H9 (cell line): ENCODE data around the gene PDK2. TPM values are rescaled to one million over a fixed set of nuclear protein-coding genes. Genes with fewer than 3 reads are reported as not detected.

ENCODE experiments used
- DNase-seq: peaks from one replicate; pipeline ENCODE4 v3.0.0-alpha.2; 2017
- H2AFZ ChIP-seq: one replicate; pipeline ENCODE4 v1.6.1; 2013; ENCODE audit warnings: mild to moderate bottlenecking, low read length, control low read depth, moderate library complexity
- H2AK5ac ChIP-seq: 2 replicates; pipeline ENCODE4 v1.6.1; 2013; ENCODE audit warnings: low read length, control low read depth, mixed read lengths; ENCODE audit not compliant: insufficient read length
- H2BK120ac ChIP-seq: one replicate; pipeline ENCODE4 v1.6.1; 2013; ENCODE audit warnings: low read depth, mild to moderate bottlenecking, low read length, control low read depth, inconsistent platforms; ENCODE audit not compliant: poor library complexity, severe bottlenecking
- H2BK12ac ChIP-seq: 2 replicates; pipeline ENCODE4 v1.6.1; 2013; ENCODE audit warnings: low read length, control low read depth, mixed read lengths, low read depth; ENCODE audit not compliant: insufficient read length
- H2BK15ac ChIP-seq: 2 replicates; pipeline ENCODE4 v1.6.1; 2013; ENCODE audit warnings: low read depth, low read length, control low read depth
- H2BK20ac ChIP-seq: one replicate; pipeline ENCODE4 v1.6.1; 2013; ENCODE audit warnings: low read depth, mild to moderate bottlenecking, low read length, control low read depth, inconsistent platforms; ENCODE audit not compliant: poor library complexity, severe bottlenecking
- H2BK5ac ChIP-seq: 2 replicates; pipeline ENCODE4 v1.6.1; 2013; ENCODE audit warnings: low read length, control low read depth, mixed read lengths; ENCODE audit not compliant: insufficient read length
- H3K14ac ChIP-seq: 2 replicates; pipeline ENCODE4 v1.6.1; 2013; ENCODE audit warnings: low read length, control low read depth; ENCODE audit not compliant: insufficient read depth
- H3K18ac ChIP-seq: 2 replicates; pipeline ENCODE4 v1.6.1; 2013; ENCODE audit warnings: low read depth, mild to moderate bottlenecking, mixed read lengths, low read length, control low read depth; ENCODE audit not compliant: insufficient read length
- H3K23ac ChIP-seq: 2 replicates; pipeline ENCODE4 v1.6.1; 2013; ENCODE audit warnings: low read length, control low read depth, mixed read lengths, low read depth; ENCODE audit not compliant: insufficient read length
- H3K23me2 ChIP-seq: 2 replicates; pipeline ENCODE4 v1.6.1; 2013; ENCODE audit warnings: low read depth, mild to moderate bottlenecking, mixed read lengths, low read length, control low read depth; ENCODE audit not compliant: insufficient read length, poor library complexity, severe bottlenecking
- H3K27ac ChIP-seq: 2 replicates; pipeline ENCODE4 v1.5.1; 2013; ENCODE audit warnings: low read length, control low read depth, mixed read lengths, low read depth; ENCODE audit not compliant: insufficient read length
- H3K27me3 ChIP-seq: 2 replicates; pipeline ENCODE4 v1.6.1; 2013; ENCODE audit warnings: low read length, control low read depth, inconsistent platforms; ENCODE audit not compliant: insufficient read depth
- H3K4ac ChIP-seq: 2 replicates; pipeline ENCODE4 v1.6.1; 2013; ENCODE audit warnings: low read depth, mild to moderate bottlenecking, control low read depth, inconsistent platforms, low read length, moderate library complexity
- H3K4me1 ChIP-seq: 2 replicates; pipeline ENCODE4 v1.6.1; 2013; ENCODE audit warnings: low read length, control low read depth, inconsistent platforms; ENCODE audit not compliant: insufficient read depth
- H3K4me2 ChIP-seq: 2 replicates; pipeline ENCODE4 v1.6.1; 2013; ENCODE audit warnings: low read length, control low read depth, mixed read lengths; ENCODE audit not compliant: insufficient read length, insufficient read depth
- H3K56ac ChIP-seq: 2 replicates; pipeline ENCODE4 v1.6.1; 2013; ENCODE audit warnings: low read depth, mild to moderate bottlenecking, mixed read lengths, low read length, control low read depth; ENCODE audit not compliant: insufficient read length
- H3K79me1 ChIP-seq: 2 replicates; pipeline ENCODE4 v1.6.1; 2013; ENCODE audit warnings: low read depth, mild to moderate bottlenecking, moderate library complexity, low read length, control low read depth, inconsistent platforms; ENCODE audit not compliant: insufficient read depth, poor library complexity, severe bottlenecking
- H3K79me2 ChIP-seq: 2 replicates; pipeline ENCODE4 v1.6.1; 2013; ENCODE audit warnings: low read length, control low read depth, inconsistent platforms; ENCODE audit not compliant: insufficient read depth
- H3K9ac ChIP-seq: 2 replicates; pipeline ENCODE4 v1.6.1; 2013; ENCODE audit warnings: low read length, control low read depth, mixed read lengths; ENCODE audit not compliant: insufficient read length; ENCODE audit errors: extremely low read depth
- H3K9me3 ChIP-seq: one replicate; pipeline ENCODE4 v1.6.1; 2013; ENCODE audit warnings: low read depth, low read length, inconsistent platforms; ENCODE audit not compliant: control insufficient read depth
- H3T11ph ChIP-seq: one replicate; pipeline ENCODE4 v1.6.1; 2013; ENCODE audit warnings: mild to moderate bottlenecking, low read length, control low read depth, inconsistent platforms
- H4K20me1 ChIP-seq: one replicate; pipeline ENCODE4 v1.6.1; 2013; ENCODE audit not compliant: control insufficient read depth, insufficient read length, insufficient read depth
- H4K5ac ChIP-seq: 2 replicates; pipeline ENCODE4 v1.6.1; 2013; ENCODE audit warnings: low read depth, mild to moderate bottlenecking, mixed read lengths, low read length, control low read depth; ENCODE audit not compliant: insufficient read length
- H4K8ac ChIP-seq: replicated peaks from 2 replicates; pipeline ENCODE4 v1.6.1; 2013; ENCODE audit warnings: low read length, control low read depth, mixed read lengths, low read depth; ENCODE audit not compliant: insufficient read length
- H4K91ac ChIP-seq: 2 replicates; pipeline ENCODE4 v1.6.1; 2013; ENCODE audit warnings: low read depth, mild to moderate bottlenecking, moderate library complexity, mixed read lengths, low read length, control low read depth; ENCODE audit not compliant: insufficient read length
- H3K27ac Mint-ChIP-seq, 3 experiments: 2 replicates in 2 of 3; 3 replicates in 1 of 3; pipeline ENCODE4 v1.8.0; 2020 to 2021; ENCODE audit warnings: mixed read lengths in 3 of 3, mild to moderate bottlenecking in 1 of 3, moderate library complexity in 1 of 3
- H3K27me3 Mint-ChIP-seq: 2 replicates; pipeline ENCODE4 v1.8.0; 2021; ENCODE audit warnings: low read depth, mild to moderate bottlenecking, moderate library complexity, mixed read lengths
- H3K36me3 Mint-ChIP-seq, 3 experiments: 2 replicates in 2 of 3; 3 replicates in 1 of 3; pipeline ENCODE4 v1.8.0; 2020 to 2021; ENCODE audit warnings: low read depth in 3 of 3, mixed read lengths in 3 of 3; ENCODE audit not compliant: insufficient read depth in 1 of 3
- H3K4me1 Mint-ChIP-seq, 2 experiments: 2 replicates each; pipeline ENCODE4 v1.8.0; 2020; ENCODE audit warnings: mixed read lengths in 2 of 2
- H3K4me3 Mint-ChIP-seq, 2 experiments: 2 replicates in 1 of 2; 3 replicates in 1 of 2; pipeline ENCODE4 v1.8.0; 2020 to 2021; ENCODE audit warnings: mild to moderate bottlenecking in 2 of 2, mixed read lengths in 2 of 2, moderate library complexity in 1 of 2
- H3K9me3 Mint-ChIP-seq, 2 experiments: 2 replicates in 1 of 2; 3 replicates in 1 of 2; pipeline ENCODE4 v1.8.0; 2020; ENCODE audit warnings: mild to moderate bottlenecking in 2 of 2, mixed read lengths in 2 of 2, moderate library complexity in 1 of 2
- CTCF ChIP-seq: fragments of 200-600 bp; sonication (generic); conservative IDR thresholded peaks from 3 replicates; pipeline ENCODE4 v1.8.0; 2021; ENCODE audit warnings: antibody characterized with exemption, mild to moderate bottlenecking
- WGBS: extraction: QIAGEN DNeasy Blood & Tissue Kit; methylation state at CpG from one replicate; pipeline ENCODE4 v1.1.7; 2013; ENCODE audit warnings: missing lambda C conversion rate, low lambda C conversion rate, mixed read lengths; ENCODE audit not compliant: insufficient read length; ENCODE audit errors: extremely low coverage; 5-methylcytosine and 5-hydroxymethylcytosine counted together
- total RNA-seq: library from RNA; stranded (reverse); gene quantifications from 2 replicates; pipeline ENCODE4 v1.2.1, GENCODE V29; 2021

Gene PDK2
- total RNA-seq, 1 experiment from 2014 or later: 19.9 TPM

DNA sequence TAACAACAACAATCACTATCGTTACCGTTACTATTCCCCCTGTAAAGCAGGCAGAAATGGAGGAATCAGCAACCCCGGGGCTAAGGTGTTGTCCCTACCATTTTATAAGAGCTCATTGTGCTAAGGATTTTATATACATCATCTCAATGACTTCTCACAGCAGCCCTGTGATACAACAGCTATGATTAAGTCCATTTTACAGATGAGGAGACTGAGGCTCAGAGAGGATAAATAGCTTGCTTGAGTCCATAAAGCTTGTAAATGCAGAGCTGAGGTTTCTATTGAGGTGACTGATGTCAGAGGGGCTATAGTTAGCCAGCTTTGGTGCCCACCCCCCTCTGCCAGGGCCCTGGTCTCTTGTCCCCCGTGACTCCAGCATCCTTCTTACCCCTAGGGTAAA lies 16.7 kb upstream of the PDK2 start:
- peaks cover 0 to 13% of the 10 kb centered on the region in 2 experiments; a peak in 3 of 4 replicates for H3K4me1 Mint-ChIP-seq
- Histone ChIP-seq H3K23me2 (no peaks in the 10 kb centered on the region), H2BK15ac (no peak overlapping the region), H3K14ac (no peak overlapping the region), H3K79me1 (no peaks in the 10 kb centered on the region), H3K27ac (no peak overlapping the region), H3K27me3 (no peaks in the 10 kb centered on the region), H3K9ac (no peak overlapping the region), H3K23ac (no peak overlapping the region), H2BK5ac (no peak overlapping the region), H3K18ac (no peak overlapping the region), H3K56ac (no peak overlapping the region), H3K4me1 (no peaks in the 10 kb centered on the region), H2AFZ (no peak overlapping the region), H4K91ac (no peak overlapping the region), H3K4me2 (no peak overlapping the region), H3K9me3 (no peaks in the 10 kb centered on the region), H3K4ac (no peak overlapping the region), H4K8ac (no peak overlapping the region), H2BK20ac (no peak overlapping the region), H4K5ac (no peak overlapping the region), H2BK120ac (no peak overlapping the region), H4K20me1 (no peaks in the 10 kb centered on the region), H3K79me2 (no peaks in the 10 kb centered on the region), H3T11ph (no peak overlapping the region), H2AK5ac (no peak overlapping the region), H2BK12ac (no peak overlapping the region)
- WGBS: no CpG with 5 or more reads among the region's 4 CpGs
- H3K27me3 Mint-ChIP-seq: peaks cover 1% of the 10 kb centered on the region; the same call in 1 of the 2 replicates
- TF ChIP-seq CTCF: no peak
- peaks cover 1 to 22% (median 5%) of the 10 kb centered on the region in 3 experiments; a peak in 6 of 7 replicates for H3K36me3 Mint-ChIP-seq
- no peak for DNase-seq
- H3K9me3 Mint-ChIP-seq: no peaks in the 10 kb centered on the region; a peak in 1 of 5 replicates
- H3K27ac Mint-ChIP-seq: no peak overlapping the region
- H3K4me3 Mint-ChIP-seq: no peak overlapping the region
